ENCODE data around the gene ACSS3. TPM values are rescaled to one million over a fixed set of nuclear protein-coding genes. Genes with fewer than 3 reads are reported as not detected.

Gene ACSS3
- total and polyA plus RNA-seq, 2 donors (not counting 1 experiment from before 2014, with no cell fraction given): not detected

DNA sequence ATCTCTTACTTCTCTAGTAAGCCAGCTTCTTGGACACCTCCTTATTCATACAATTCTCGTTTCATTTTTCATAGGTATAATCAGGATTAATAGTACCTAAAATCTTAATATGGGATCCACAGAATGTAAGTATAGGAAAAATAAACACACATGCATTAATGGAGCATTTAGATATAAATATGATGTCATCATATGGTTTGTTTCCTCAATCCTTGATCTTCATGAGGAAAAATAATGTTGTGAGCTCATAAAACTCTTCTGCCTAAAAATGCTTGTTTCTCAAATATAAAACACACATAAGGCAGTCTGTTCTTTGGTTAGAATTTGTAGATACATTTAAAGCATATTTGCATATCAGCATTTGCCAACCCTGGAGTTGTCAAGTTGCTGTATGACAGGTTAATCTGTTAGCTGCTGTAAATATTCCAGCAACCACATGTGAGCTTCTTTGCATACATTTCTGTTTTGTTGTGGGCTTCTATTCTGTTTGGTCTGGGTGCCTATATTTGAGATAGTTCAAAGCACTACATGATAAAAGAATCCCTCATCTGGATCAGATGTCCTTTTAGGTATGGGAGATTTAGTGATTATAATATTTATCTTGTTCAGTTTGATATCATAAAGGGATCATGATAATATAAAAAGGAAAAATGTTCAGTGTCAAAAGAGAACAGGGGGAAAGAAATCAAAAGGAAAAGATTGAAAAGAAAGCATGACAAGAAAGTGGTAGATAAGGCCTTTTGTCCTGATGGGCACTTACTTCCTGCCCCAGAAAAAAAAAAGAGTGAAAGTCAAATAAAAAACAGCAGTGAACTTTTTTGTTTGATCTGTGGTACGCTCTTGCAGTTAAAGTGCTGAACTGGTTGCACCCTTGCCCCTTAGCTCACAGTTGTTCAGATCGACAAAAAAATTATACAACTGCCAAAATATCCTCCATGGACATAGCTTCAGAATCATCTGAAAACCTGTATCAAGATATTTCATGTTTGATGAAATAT is 68.6 kb downstream of the ACSS3 start:
- Histone ChIP-seq H3K79me2 (ENCODE audit: control insufficient read depth, insufficient read depth, low read length) (no peaks in the 10 kb centered on the region), H3K9me3 (ENCODE audit: control extremely low read depth in 1 of 3, control insufficient read depth in 2 of 3, insufficient read depth in 1 of 3, low read length in 2 of 3) (no peaks in the 10 kb centered on the region), H3K4me1 (ENCODE audit: control insufficient read depth in 2 of 2, insufficient read depth in 2 of 2, low read length in 2 of 2) (no peaks in the 10 kb centered on the region), H4K20me1 (ENCODE audit: control insufficient read depth, insufficient read depth, low read length, poor library complexity, severe bottlenecking) (no peaks in the 10 kb centered on the region), H3K4me3 (ENCODE audit: control extremely low read depth in 1 of 5, extremely low read depth in 1 of 5, insufficient read depth in 1 of 5, low read depth in 2 of 5, low read length in 4 of 5) (no peak overlapping the region), H3K4me2 (replicated peaks; ENCODE audit: low read depth, low read length, poor library complexity, severe bottlenecking) (no peak overlapping the region), H3K27ac (ENCODE audit: low read length in 2 of 2) (no peak overlapping the region), H3K36me3 (replicated peaks in 1 of 2; ENCODE audit: control extremely low read depth in 1 of 2, control insufficient read depth in 1 of 2, extremely low read depth in 1 of 2, insufficient read depth in 2 of 2, low read length in 1 of 2) (no peaks in the 10 kb centered on the region), H3K27me3 (replicated peaks in 1 of 4; ENCODE audit: control extremely low read depth in 1 of 4, control insufficient read depth in 3 of 4, insufficient read depth in 4 of 4, low read length in 3 of 4) (no peaks in the 10 kb centered on the region), H2AFZ (ENCODE audit: insufficient read depth, low read depth, low read length, poor library complexity, severe bottlenecking) (no peak overlapping the region), H3K9ac (ENCODE audit: low read length) (no peak overlapping the region)
- TF ChIP-seq, protein P1, sequence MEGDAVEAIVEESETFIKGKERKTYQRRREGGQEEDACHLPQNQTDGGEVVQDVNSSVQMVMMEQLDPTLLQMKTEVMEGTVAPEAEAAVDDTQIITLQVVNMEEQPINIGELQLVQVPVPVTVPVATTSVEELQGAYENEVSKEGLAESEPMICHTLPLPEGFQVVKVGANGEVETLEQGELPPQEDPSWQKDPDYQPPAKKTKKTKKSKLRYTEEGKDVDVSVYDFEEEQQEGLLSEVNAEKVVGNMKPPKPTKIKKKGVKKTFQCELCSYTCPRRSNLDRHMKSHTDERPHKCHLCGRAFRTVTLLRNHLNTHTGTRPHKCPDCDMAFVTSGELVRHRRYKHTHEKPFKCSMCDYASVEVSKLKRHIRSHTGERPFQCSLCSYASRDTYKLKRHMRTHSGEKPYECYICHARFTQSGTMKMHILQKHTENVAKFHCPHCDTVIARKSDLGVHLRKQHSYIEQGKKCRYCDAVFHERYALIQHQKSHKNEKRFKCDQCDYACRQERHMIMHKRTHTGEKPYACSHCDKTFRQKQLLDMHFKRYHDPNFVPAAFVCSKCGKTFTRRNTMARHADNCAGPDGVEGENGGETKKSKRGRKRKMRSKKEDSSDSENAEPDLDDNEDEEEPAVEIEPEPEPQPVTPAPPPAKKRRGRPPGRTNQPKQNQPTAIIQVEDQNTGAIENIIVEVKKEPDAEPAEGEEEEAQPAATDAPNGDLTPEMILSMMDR (IDR thresholded peaks at IDR 0.05): no peak
- no peak for TF ChIP-seq EZH2 (IDR thresholded peaks at IDR 0.05; ENCODE audit: borderline replicate concordance, insufficient read depth, low read depth, low read length, poor library complexity, severe bottlenecking)
- H3K27me3 Mint-ChIP-seq: no peaks in the 10 kb centered on the region
- H3K4me3 Mint-ChIP-seq: no peak overlapping the region
- ChIA-PET CTCF (interaction anchor here (0.7 kb wide), 1 partner anchor 98 kb away, joined by 3 read pairs; no protein-coding TSS in a partner anchor), POLR2A (no interaction called here)
- DNase-seq (no peak), ATAC-seq (ENCODE audit: low read depth) (no peak)
- intact Hi-C loops (cut with micrococcal nuclease): no loop called here
- no CpG with 5 or more reads among the region's 3 CpGs for WGBS (ENCODE audit: insufficient coverage)
- H3K9me3 Mint-ChIP-seq (ENCODE audit: insufficient read depth): no peaks in the 10 kb centered on the region
- no peaks in the 10 kb centered on the region for H3K4me1 Mint-ChIP-seq
- H3K27ac Mint-ChIP-seq: no peak overlapping the region
